ENCODE data around the gene RXRG. TPM values are rescaled to one million over a fixed set of nuclear protein-coding genes. Genes with fewer than 3 reads are reported as not detected.

The RXRG gene
- total RNA-seq, 1 donor from 2014 or later = not detected

DNA sequence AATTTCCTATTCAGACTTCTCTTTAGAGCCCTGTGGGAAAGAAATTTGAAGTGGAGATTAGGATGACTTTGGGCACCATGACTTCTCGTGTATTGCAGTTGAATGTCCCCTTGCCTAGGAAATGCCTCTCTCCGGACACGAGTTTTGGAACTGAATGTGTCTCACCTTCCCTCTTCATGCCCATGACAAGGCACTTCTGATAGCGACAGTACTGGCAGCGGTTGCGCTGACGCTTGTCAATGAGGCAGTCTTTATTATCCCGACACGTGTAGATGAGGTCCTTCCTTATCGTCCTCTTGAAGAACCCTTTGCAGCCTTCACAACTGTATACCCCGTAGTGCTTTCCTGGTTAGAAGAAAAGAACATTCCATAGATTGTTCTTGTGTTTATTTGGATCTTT, 28.1 kb downstream of the RXRG start:
- FAIRE-seq (no peak), DNase-seq (ENCODE audit: low read depth) (no peak)
- Histone ChIP-seq H3K27ac (ENCODE audit: low read depth, low read length) (no peak overlapping the region), H2AFZ (ENCODE audit: low read depth, low read length) (no peak overlapping the region), H3K4me2 (ENCODE audit: low read length) (no peak overlapping the region), H3K9me3 (ENCODE audit: insufficient read depth, low read depth, low read length) (no peaks in the 10 kb centered on the region), H3K4me1 (ENCODE audit: insufficient read depth, low read length) (no peaks in the 10 kb centered on the region), H4K20me1 (ENCODE audit: insufficient read depth, low read length) (no peaks in the 10 kb centered on the region), H3K79me2 (ENCODE audit: insufficient read depth, low read length) (no peaks in the 10 kb centered on the region), H3K4me3 (ENCODE audit: insufficient read depth, low read depth, low read length) (no peak overlapping the region), H3K36me3 (ENCODE audit: insufficient read depth, low read length) (no peaks in the 10 kb centered on the region), H3K27me3 (ENCODE audit: insufficient read depth, low read length) (peaks cover 2% of the 10 kb centered on the region), H3K9ac (ENCODE audit: low read length) (no peak overlapping the region)
- H3K36me3 Mint-ChIP-seq (ENCODE audit: low read depth, unreplicated experiment) = no peaks in the 10 kb centered on the region
- peaks cover 4% of the 10 kb centered on the region for H3K9me3 Mint-ChIP-seq (ENCODE audit: unreplicated experiment)
- no peak overlapping the region for H3K4me3 Mint-ChIP-seq (ENCODE audit: unreplicated experiment)
- H3K4me1 Mint-ChIP-seq (ENCODE audit: low read depth, unreplicated experiment) = no peaks in the 10 kb centered on the region
- TF ChIP-seq, protein P1, sequence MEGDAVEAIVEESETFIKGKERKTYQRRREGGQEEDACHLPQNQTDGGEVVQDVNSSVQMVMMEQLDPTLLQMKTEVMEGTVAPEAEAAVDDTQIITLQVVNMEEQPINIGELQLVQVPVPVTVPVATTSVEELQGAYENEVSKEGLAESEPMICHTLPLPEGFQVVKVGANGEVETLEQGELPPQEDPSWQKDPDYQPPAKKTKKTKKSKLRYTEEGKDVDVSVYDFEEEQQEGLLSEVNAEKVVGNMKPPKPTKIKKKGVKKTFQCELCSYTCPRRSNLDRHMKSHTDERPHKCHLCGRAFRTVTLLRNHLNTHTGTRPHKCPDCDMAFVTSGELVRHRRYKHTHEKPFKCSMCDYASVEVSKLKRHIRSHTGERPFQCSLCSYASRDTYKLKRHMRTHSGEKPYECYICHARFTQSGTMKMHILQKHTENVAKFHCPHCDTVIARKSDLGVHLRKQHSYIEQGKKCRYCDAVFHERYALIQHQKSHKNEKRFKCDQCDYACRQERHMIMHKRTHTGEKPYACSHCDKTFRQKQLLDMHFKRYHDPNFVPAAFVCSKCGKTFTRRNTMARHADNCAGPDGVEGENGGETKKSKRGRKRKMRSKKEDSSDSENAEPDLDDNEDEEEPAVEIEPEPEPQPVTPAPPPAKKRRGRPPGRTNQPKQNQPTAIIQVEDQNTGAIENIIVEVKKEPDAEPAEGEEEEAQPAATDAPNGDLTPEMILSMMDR (IDR thresholded peaks at IDR 0.05; ENCODE audit: insufficient read depth, low read depth, low read length) = no peak
- TF ChIP-seq EZH2 (IDR thresholded peaks at IDR 0.05; ENCODE audit: insufficient read depth, low read length) = no peak
- H3K27me3 Mint-ChIP-seq (ENCODE audit: low read depth, unreplicated experiment) = peaks cover 75% of the 10 kb centered on the region
- H3K27ac Mint-ChIP-seq (ENCODE audit: unreplicated experiment) = no peak overlapping the region

DNA sequence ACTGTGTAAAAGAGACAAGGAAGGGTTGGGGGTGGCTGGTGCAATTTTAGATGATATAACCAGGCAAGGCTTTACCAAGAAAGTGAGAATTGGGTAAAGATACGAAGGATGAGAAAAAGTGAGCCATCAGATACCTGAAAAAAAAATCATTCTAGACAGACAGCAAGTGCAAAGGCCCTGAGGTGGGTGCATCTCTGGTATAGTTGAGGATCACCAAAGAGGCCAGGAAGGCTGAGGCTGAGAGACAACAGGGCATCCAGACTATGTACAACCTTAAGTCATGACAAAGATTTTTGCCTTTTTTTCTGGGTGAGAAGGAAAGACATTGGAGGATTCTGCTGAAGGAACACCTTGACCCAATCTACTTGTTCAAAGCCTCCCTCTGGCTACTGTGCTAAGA, 29.9 kb downstream of the RXRG start:
- H3K4me3 ChIP-seq (ENCODE audit: insufficient read depth, low read depth, low read length) = no peak overlapping the region
- H3K27ac ChIP-seq (ENCODE audit: low read depth, low read length) = no peak overlapping the region
- H3K4me3 Mint-ChIP-seq (ENCODE audit: unreplicated experiment) = no peak overlapping the region
- H3K4me1 Mint-ChIP-seq (ENCODE audit: low read depth, unreplicated experiment) = no peaks in the 10 kb centered on the region
- H3K27ac Mint-ChIP-seq (ENCODE audit: unreplicated experiment) = no peak overlapping the region
- FAIRE-seq = no peak
- peaks cover 61% of the 10 kb centered on the region for H3K27me3 Mint-ChIP-seq (ENCODE audit: low read depth, unreplicated experiment)
- H2AFZ ChIP-seq (ENCODE audit: low read depth, low read length) = no peak overlapping the region
- TF ChIP-seq EZH2 (IDR thresholded peaks at IDR 0.05; ENCODE audit: insufficient read depth, low read length) = no peak
- TF ChIP-seq, protein P1 (IDR thresholded peaks at IDR 0.05; ENCODE audit: insufficient read depth, low read depth, low read length) = no peak
- peaks cover 3% of the 10 kb centered on the region for H3K27me3 ChIP-seq (ENCODE audit: insufficient read depth, low read length)
- H4K20me1 ChIP-seq (ENCODE audit: insufficient read depth, low read length) = no peaks in the 10 kb centered on the region
- H3K4me1 ChIP-seq (ENCODE audit: insufficient read depth, low read length) = no peaks in the 10 kb centered on the region
- no peaks in the 10 kb centered on the region for H3K36me3 Mint-ChIP-seq (ENCODE audit: low read depth, unreplicated experiment)
- H3K9me3 Mint-ChIP-seq (ENCODE audit: unreplicated experiment) = peaks cover 4% of the 10 kb centered on the region
- no peaks in the 10 kb centered on the region for H3K79me2 ChIP-seq (ENCODE audit: insufficient read depth, low read length)
- no peak overlapping the region for H3K4me2 ChIP-seq (ENCODE audit: low read length)
- no peak for DNase-seq (ENCODE audit: low read depth)
- no peaks in the 10 kb centered on the region for H3K9me3 ChIP-seq (ENCODE audit: insufficient read depth, low read depth, low read length)
- no peaks in the 10 kb centered on the region for H3K36me3 ChIP-seq (ENCODE audit: insufficient read depth, low read length)
- no peak overlapping the region for H3K9ac ChIP-seq (ENCODE audit: low read length)

DNA sequence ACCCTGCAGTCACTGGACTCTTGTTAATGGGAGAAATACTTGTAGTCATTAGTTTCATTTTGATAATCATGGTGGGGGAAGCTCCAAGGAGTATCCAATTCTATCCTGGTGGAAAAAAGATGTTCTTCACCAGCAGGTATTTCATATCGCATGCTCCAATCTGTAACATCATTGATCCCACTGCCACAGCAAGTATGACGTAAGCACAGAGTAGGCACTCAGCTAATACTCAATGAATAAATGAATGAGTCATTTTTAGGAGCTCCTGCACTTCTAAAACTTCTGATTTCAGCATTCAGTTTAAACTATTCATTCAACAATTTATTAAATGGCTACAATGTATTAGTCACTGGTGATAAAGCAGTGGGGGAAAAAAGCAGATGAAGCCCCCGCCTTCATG, 30.3 kb downstream of the RXRG start:
- peaks cover 6% of the 10 kb centered on the region for H3K27me3 ChIP-seq (ENCODE audit: insufficient read depth, low read length)
- H3K4me2 ChIP-seq (ENCODE audit: low read length) = no peak overlapping the region
- H3K27ac ChIP-seq (ENCODE audit: low read depth, low read length) = no peak overlapping the region
- FAIRE-seq (no peak), DNase-seq (ENCODE audit: low read depth) (no peak)
- H3K36me3 ChIP-seq (ENCODE audit: insufficient read depth, low read length) = no peaks in the 10 kb centered on the region
- Mint-ChIP-seq H3K4me3 (ENCODE audit: unreplicated experiment) (no peak overlapping the region), H3K27ac (ENCODE audit: unreplicated experiment) (no peak overlapping the region), H3K27me3 (ENCODE audit: low read depth, unreplicated experiment) (peaks cover 61% of the 10 kb centered on the region), H3K4me1 (ENCODE audit: low read depth, unreplicated experiment) (no peaks in the 10 kb centered on the region), H3K9me3 (ENCODE audit: unreplicated experiment) (peaks cover 4% of the 10 kb centered on the region), H3K36me3 (ENCODE audit: low read depth, unreplicated experiment) (no peaks in the 10 kb centered on the region)
- no peaks in the 10 kb centered on the region for H3K79me2 ChIP-seq (ENCODE audit: insufficient read depth, low read length)
- TF ChIP-seq, protein P1 (IDR thresholded peaks at IDR 0.05; ENCODE audit: insufficient read depth, low read depth, low read length) = no peak
- no peak for TF ChIP-seq EZH2 (IDR thresholded peaks at IDR 0.05; ENCODE audit: insufficient read depth, low read length)
- no peak overlapping the region for H3K4me3 ChIP-seq (ENCODE audit: insufficient read depth, low read depth, low read length)
- H3K9ac ChIP-seq (ENCODE audit: low read length) = no peak overlapping the region
- no peaks in the 10 kb centered on the region for H4K20me1 ChIP-seq (ENCODE audit: insufficient read depth, low read length)
- no peaks in the 10 kb centered on the region for H3K9me3 ChIP-seq (ENCODE audit: insufficient read depth, low read depth, low read length)
- H3K4me1 ChIP-seq (ENCODE audit: insufficient read depth, low read length) = no peaks in the 10 kb centered on the region
- no peak overlapping the region for H2AFZ ChIP-seq (ENCODE audit: low read depth, low read length)
